Eye (tissue), 1 donor: ENCODE measurements around the gene RABGGTB.
"Not testable (repeated sequence)": the region's sequence is repeated elsewhere in the genome, so short reads cannot be mapped to it uniquely, and the experiment has no call there.

ENCODE experiments used
- DNase-seq: peaks from one replicate; pipeline ENCODE4 v3.0.0-alpha.2; 2015

RABGGTB gene

DNA sequence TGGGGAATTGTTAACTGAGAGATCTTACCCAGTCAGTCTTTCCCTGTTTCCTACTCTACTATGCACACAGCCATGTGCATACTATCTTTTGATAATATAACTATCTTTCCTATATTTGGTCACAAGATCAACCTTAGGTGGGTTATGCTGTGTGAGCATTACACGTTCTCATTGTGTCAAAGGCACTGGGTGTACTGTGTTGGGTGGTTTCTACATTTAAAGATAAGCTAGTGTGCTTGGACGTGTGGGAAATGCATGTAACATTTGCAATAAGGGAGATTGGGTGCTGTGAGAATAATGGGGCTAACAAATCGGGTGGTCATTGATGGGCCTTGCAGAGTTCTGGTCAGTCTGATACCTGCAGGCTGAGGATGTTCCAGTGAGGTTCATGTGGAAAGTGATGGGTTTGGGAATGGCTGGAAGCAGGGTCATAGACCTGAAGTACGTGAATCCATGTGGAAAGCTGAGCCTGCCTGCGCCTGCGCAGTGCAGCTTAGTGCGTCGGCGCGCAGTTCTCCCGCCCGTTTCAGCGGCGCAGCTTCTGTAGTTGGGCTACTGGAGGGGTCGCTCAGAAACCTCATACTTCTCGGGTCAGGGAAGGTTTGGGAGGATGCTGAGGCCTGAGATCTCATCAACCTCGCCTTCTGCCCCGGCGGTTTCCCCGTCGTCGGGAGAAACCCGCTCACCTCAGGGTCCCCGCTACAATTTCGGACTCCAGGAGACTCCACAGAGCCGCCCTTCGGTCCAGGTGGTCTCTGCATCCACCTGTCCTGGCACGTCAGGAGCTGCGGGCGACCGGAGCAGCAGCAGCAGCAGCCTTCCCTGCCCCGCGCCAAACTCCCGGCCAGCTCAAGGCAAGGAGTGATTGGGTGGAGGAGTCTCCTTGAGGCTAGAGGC, 10.6 kb downstream of the RABGGTB start, which contains the start of gene MSH4:
MSH4 (plus strand) TSS at position 507 of the 897 bp plus-strand sequence; CDS start at position 611, 104 bp downstream.
- DNase-seq = peak; percentile 77

GRCh38 chr1:75797273-75797588, 11.2 kb downstream of the RABGGTB start:
- DNase-seq = no peak

DNA sequence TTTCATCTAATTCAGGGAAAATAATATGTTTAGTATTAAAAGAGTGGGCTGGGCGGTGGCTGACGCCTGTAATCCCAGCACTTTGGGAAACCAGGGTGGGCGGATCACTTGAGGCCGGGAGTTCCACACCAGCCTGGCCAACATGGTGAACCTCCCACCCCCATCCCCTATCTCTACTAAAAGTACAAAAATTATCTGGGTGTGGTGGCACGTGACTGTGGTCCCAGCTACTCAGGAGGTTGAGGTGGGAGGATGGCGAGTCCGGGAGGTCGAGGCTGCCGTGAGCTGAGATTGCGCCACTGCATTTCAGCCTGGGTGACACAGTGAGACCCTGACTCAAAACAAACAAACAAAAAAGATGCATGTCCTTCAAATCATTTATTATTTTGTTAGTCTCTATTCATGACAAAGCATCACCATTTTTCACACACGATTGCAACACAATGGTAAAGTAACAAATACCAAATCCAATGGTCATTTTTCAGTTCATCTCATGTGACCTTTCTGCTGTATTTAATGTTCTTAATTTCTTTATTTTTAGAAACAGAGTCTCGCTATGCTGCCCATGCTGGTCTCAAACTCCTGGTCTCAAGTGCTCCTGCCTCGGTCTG, 11.7 kb downstream of the RABGGTB start:
- no peak for DNase-seq

DNA sequence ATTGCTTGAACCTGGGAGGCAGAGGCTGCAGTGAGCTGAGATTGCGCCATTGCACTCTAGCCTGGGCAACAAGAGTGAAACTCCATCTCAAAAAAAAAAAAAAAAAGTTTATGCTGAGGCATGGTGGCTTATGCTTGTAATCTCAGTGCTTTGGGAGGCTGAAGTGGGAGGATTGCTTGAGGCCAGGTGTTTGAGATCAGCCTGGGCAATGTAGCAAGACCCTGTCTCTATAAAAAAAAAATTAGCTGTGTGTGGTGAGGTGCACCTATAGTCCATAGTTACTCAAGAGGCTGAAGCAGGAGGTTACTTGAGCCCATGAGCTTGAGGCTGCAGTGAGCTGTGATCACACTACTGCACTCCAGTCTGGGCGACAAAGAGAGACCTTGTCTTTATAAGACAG, 15.4 kb downstream of the RABGGTB start:
- not testable (repeated sequence) for DNase-seq

DNA sequence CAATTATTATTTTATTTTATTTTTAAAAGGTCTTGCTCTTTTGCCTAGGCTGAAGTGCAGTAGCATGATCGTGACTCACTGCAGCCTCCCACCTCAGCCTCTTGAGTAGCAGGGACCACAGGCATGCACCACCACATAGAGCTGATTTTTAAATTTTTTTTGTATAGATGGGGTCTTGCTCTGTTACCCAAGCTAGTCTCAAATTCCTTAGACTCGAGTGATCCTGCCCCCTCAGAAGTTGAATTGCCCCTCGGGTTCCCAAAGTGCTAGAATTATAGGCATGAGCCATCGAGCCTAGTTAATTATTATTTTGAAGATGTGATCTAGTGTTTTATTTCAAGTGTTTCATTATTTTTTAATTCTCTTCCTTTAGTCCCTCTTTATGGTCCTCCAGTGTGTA, 22.9 kb downstream of the RABGGTB start:
- DNase-seq = no peak

- DNase-seq = not testable (repeated sequence)
These were observed 24.1 kb downstream of the RABGGTB start for GRCh38 chr1:75810113-75810512.

DNA sequence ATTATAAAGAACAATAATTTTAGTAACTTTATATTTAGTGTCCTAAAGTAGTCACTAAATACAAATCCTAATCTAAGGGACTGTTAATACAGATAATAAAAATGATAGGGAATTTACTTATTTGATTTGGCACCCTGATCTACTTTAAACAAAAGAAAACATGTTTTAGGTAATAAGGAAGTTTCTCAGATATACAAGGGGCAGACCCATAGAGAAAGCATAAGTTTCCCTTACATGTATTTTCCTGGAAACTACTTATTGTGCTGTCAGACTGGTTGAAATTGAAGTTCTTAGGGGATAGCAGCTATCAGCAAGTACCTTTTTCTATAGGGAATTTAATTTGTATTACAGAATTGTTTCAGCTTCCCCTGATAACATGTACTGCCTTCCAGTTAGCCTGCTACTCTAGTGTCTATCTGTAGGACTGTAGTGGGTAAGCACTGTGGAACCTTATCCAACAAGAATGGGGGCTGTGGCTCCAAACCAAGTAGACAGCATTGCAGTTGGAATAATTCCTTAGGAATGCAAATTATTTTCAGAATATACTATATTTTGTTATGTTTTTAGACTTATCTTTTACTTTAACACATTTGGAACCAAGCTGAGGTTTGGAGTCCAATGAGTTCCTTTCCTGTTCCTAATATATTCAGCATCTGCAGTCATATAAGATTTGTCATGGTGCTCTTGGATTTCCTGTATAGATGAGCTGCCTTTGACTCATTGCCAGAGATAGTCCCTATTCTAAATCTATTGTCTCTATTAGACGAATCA, 25.3 kb downstream of the RABGGTB start:
- DNase-seq = no peak

DNA sequence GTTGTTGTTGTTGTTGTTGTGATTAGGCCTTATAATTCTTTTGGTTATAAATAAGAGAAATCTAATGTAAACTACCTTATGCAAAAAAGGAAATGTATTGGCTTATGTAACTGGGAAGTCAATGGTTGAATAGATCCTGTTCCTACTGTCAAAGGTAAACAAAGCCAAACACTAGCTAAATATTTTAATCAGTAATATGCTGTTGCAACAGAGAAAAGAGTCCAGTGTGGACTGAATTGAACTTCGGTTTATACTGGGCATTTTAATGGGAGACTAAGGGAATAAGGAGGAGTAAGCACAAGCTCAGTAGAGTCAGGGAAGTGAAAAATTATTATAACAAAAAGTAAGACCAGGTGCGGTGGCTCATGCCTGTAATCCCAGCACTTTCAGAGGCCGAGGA, 26.0 kb downstream of the RABGGTB start:
- DNase-seq = no peak

GRCh38 chr1:75823596-75823995, 37.5 kb downstream of the RABGGTB start:
- DNase-seq = not testable (repeated sequence)

- no peak for DNase-seq
These were observed 50.6 kb downstream of the RABGGTB start for GRCh38 chr1:75836528-75837100.

DNA sequence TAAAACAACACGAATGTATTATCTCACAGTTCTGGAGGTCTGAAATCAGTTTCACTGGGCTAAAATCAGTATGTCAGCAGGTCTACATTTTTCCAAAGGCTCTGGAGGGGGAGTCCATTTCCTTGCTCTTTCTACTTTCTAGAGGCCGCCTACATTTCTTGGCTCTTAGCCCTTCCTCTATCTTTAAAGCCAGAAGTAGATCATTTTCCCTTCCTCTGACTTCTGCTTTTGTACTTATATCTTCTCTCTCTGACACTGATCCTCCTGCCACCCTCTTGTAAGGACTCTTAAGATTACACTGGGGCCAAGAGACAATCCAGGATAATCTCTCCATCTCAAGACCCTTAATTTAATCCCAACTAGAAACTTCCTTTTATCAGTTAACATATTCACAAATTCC, 52.0 kb downstream of the RABGGTB start:
- DNase-seq = no peak

GRCh38 chr1:75841421-75841820, 55.4 kb downstream of the RABGGTB start:
- DNase-seq = no peak
